ENCODE measurements around the gene CARMIL1.

The CARMIL1 gene

GRCh38 chr6:25478973-25479372, 199.8 kb downstream of the CARMIL1 start:
- Histone ChIP-seq H3K36me3 (ENCODE audit: insufficient read depth, low read length) (peaks cover 5% of the 10 kb centered on the region), H3K4me1 (ENCODE audit: insufficient read depth, low read length) (no peaks in the 10 kb centered on the region), H3K27me3 (ENCODE audit: insufficient read depth, low read length) (no peaks in the 10 kb centered on the region), H3K27ac (ENCODE audit: low read depth, low read length) (no peak overlapping the region), H3K4me3 (ENCODE audit: low read length) (no peak overlapping the region), H3K9me3 (ENCODE audit: insufficient read depth, low read depth, low read length) (no peaks in the 10 kb centered on the region), H3K9ac (ENCODE audit: low read depth, low read length) (no peak overlapping the region)
- WGBS: 77% methylated on average over 1 of the region's 1 CpG

DNA sequence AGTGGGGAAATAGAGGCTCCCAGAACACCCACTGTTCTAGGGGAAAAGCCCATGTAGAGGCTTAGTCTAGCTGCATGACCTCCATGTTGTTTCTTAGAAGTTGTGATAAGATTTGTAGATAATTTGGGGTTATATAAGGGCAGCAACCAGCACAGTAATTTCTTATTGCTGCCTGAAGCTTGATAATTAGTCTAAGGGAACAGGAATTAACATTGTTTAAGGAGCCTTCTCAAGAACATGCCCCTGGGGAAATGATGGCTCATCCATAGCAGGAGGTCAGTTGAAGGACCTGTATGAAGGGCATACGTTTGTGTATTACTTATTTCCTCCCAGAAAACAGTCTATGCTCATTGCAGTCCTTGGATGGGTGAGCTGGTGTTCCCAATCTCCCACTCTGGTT, 202.1 kb downstream of the CARMIL1 start:
- no peak overlapping the region for H3K4me3 ChIP-seq (ENCODE audit: low read length)
- peaks cover 5% of the 10 kb centered on the region; the same call in 1 of the 2 replicates for H3K36me3 ChIP-seq (ENCODE audit: insufficient read depth, low read length)
- no peak overlapping the region for H3K9ac ChIP-seq (ENCODE audit: low read depth, low read length)
- H3K27me3 ChIP-seq (ENCODE audit: insufficient read depth, low read length): no peaks in the 10 kb centered on the region
- 86% methylated on average over 1 of the region's 1 CpG for WGBS
- no peaks in the 10 kb centered on the region for H3K9me3 ChIP-seq (ENCODE audit: insufficient read depth, low read depth, low read length)
- no peaks in the 10 kb centered on the region for H3K4me1 ChIP-seq (ENCODE audit: insufficient read depth, low read length)
- no peak overlapping the region for H3K27ac ChIP-seq (ENCODE audit: low read depth, low read length)

DNA sequence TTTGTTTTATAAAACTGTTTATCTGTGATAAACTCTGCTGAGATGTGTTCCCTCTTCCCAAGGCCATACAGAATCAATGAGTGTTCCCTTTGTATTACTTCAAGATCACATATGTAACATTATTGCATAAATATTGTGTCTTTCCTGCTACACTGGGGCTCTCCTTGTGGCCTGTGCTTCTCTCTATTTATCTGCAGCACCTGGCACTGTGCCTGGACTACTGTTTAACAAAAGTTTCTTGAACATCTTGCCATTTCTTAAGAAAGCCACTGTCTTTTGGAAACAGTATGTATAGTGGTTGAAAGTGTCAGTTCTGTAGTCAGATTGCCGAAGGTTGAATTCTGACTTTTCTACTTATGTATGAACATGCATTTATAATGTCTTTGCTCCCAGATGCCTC, 203.8 kb downstream of the CARMIL1 start:
- WGBS: 100% methylated on average over 1 of the region's 1 CpG
- no peaks in the 10 kb centered on the region for H3K4me1 ChIP-seq (ENCODE audit: insufficient read depth, low read length)

DNA sequence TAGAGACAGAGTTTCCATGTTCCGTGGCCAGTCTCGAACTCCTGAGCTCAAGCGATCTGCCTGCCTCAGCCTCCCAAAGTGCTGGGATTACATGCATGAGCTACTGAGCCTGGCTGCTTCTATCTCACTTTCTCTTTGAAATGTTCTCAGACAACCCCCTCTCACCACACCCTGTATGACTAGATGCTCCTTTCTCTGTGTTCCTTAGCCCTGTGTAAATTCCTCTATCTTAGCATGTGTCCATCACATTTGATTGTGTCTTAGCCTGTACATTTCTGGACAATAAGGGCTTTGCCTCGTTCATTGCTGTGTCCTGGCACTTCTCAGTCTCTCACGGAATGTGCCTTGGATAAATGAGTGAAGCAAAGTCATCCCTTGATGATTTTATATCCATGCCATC, 204.8 kb downstream of the CARMIL1 start:
- H3K9ac ChIP-seq (ENCODE audit: low read depth, low read length): no peak overlapping the region
- no peaks in the 10 kb centered on the region for H3K9me3 ChIP-seq (ENCODE audit: insufficient read depth, low read depth, low read length)
- peaks cover 10% of the 10 kb centered on the region for H3K36me3 ChIP-seq (ENCODE audit: insufficient read depth, low read length)
- WGBS: 96% methylated on average over 5 of the region's 5 CpGs
- no peaks in the 10 kb centered on the region for H3K27me3 ChIP-seq (ENCODE audit: insufficient read depth, low read length)
- no peaks in the 10 kb centered on the region for H3K4me1 ChIP-seq (ENCODE audit: insufficient read depth, low read length)
- no peak overlapping the region for H3K4me3 ChIP-seq (ENCODE audit: low read length)
- H3K27ac ChIP-seq (ENCODE audit: low read depth, low read length): no peak overlapping the region

More for the DNA sequence above, 203.8 kb downstream of the CARMIL1 start:
- no peak overlapping the region for H3K27ac ChIP-seq (ENCODE audit: low read depth, low read length)
- H3K27me3 ChIP-seq (ENCODE audit: insufficient read depth, low read length): no peaks in the 10 kb centered on the region
- peaks cover 5% of the 10 kb centered on the region; the same call in 1 of the 2 replicates for H3K36me3 ChIP-seq (ENCODE audit: insufficient read depth, low read length)
- no peak overlapping the region for H3K4me3 ChIP-seq (ENCODE audit: low read length)
- no peaks in the 10 kb centered on the region for H3K9me3 ChIP-seq (ENCODE audit: insufficient read depth, low read depth, low read length)
- no peak overlapping the region for H3K9ac ChIP-seq (ENCODE audit: low read depth, low read length)

DNA sequence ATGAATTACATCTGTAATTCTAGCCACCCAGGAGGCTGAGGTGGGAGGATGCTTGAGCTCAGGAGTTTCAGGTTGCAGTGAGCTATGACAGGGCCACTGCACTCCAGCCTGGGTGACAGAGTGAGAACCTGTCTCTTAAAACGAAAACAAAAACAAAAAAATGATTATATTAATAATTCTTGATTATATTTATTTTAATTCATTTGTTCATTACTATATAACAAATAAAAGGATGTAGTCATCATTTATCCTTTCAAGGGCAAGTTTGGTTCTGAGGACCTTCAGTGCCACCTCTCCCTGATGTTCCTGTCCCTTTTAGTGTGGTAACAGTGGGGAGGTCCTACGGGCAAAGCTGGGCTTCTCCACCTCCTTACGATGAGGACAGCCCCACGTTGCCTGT, 205.7 kb downstream of the CARMIL1 start:
- Histone ChIP-seq H3K9ac (ENCODE audit: low read depth, low read length) (no peak overlapping the region), H3K27ac (ENCODE audit: low read depth, low read length) (no peak overlapping the region), H3K9me3 (ENCODE audit: insufficient read depth, low read depth, low read length) (no peaks in the 10 kb centered on the region), H3K27me3 (ENCODE audit: insufficient read depth, low read length) (no peaks in the 10 kb centered on the region), H3K36me3 (ENCODE audit: insufficient read depth, low read length) (peaks cover 13% of the 10 kb centered on the region), H3K4me3 (ENCODE audit: low read length) (no peak overlapping the region), H3K4me1 (ENCODE audit: insufficient read depth, low read length) (peaks cover 4% of the 10 kb centered on the region; the same call in 1 of the 2 replicates)
- 91% methylated on average over 2 of the region's 4 CpGs for WGBS

- Histone ChIP-seq H3K36me3 (ENCODE audit: insufficient read depth, low read length) (peaks cover 13% of the 10 kb centered on the region), H3K9me3 (ENCODE audit: insufficient read depth, low read depth, low read length) (no peaks in the 10 kb centered on the region), H3K4me3 (ENCODE audit: low read length) (no peak overlapping the region), H3K4me1 (ENCODE audit: insufficient read depth, low read length) (peaks cover 5% of the 10 kb centered on the region; the same call in 1 of the 2 replicates), H3K27me3 (ENCODE audit: insufficient read depth, low read length) (no peaks in the 10 kb centered on the region), H3K9ac (ENCODE audit: low read depth, low read length) (no peak overlapping the region), H3K27ac (ENCODE audit: low read depth, low read length) (no peak overlapping the region)
- WGBS: 96% methylated on average over 5 of the region's 8 CpGs
These were observed 206.8 kb downstream of the CARMIL1 start for GRCh38 chr6:25485821-25486534.

- Histone ChIP-seq H3K9ac (ENCODE audit: low read depth, low read length) (no peak overlapping the region), H3K4me3 (ENCODE audit: low read length) (no peak overlapping the region)
- 94% methylated on average over 3 of the region's 3 CpGs for WGBS
These were observed 207.4 kb downstream of the CARMIL1 start for GRCh38 chr6:25486550-25486949.

GRCh38 chr6:25487012-25487411, 207.8 kb downstream of the CARMIL1 start:
- Histone ChIP-seq H3K4me3 (ENCODE audit: low read length) (no peak overlapping the region), H3K9me3 (ENCODE audit: insufficient read depth, low read depth, low read length) (no peaks in the 10 kb centered on the region), H3K4me1 (ENCODE audit: insufficient read depth, low read length) (peaks cover 5% of the 10 kb centered on the region; the same call in 1 of the 2 replicates), H3K9ac (ENCODE audit: low read depth, low read length) (no peak overlapping the region), H3K27ac (ENCODE audit: low read depth, low read length) (no peak overlapping the region), H3K27me3 (ENCODE audit: insufficient read depth, low read length) (no peaks in the 10 kb centered on the region), H3K36me3 (ENCODE audit: insufficient read depth, low read length) (peaks cover 13% of the 10 kb centered on the region)
- 86% methylated on average over 5 of the region's 5 CpGs for WGBS

More at GRCh38 chr6:25486550-25486949, 207.4 kb downstream of the CARMIL1 start:
- Histone ChIP-seq H3K27ac (ENCODE audit: low read depth, low read length) (no peak overlapping the region), H3K9me3 (ENCODE audit: insufficient read depth, low read depth, low read length) (no peaks in the 10 kb centered on the region), H3K4me1 (ENCODE audit: insufficient read depth, low read length) (peaks cover 5% of the 10 kb centered on the region; the same call in 1 of the 2 replicates), H3K36me3 (ENCODE audit: insufficient read depth, low read length) (peaks cover 13% of the 10 kb centered on the region), H3K27me3 (ENCODE audit: insufficient read depth, low read length) (no peaks in the 10 kb centered on the region)

DNA sequence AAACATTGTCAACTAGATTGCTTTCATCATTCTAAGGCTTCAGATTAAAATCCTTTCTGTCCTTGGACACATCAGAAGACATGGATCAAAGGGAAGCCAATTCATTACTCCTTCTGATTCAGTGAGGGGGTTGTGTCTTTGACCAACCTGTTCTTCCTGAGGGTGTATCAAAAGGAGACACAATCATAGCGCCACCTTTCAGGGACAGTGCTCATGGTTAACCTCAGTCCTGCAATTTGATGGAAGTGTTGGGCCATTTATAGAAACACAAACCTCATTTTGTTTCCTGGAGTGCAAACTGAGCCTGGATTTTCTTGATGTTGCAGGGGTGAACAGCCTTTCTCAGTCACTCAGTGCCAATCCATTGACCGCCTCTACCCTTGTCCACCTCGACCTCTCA, 209.0 kb downstream of the CARMIL1 start:
- WGBS: 100% methylated on average over 3 of the region's 3 CpGs

DNA sequence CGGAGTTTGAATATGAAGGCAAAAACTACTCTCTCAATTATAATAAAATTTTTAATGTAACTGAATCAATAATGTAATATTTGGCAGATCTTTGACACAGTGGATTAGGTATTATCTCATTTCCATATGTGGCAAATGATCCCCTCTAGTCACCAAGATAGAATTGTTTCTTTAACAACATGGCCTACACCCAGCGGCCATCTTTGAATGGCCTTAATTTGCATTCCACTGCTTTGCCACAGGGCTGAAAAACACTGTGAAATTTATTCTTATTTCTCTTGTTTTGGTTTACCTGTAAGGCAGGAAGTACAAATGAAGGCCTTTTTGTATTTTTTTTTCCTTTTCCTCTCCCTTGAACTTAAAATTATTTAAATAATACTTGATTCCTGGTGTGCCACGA, 210.2 kb downstream of the CARMIL1 start:
- peaks cover 7% of the 10 kb centered on the region for H3K36me3 ChIP-seq (ENCODE audit: insufficient read depth, low read length)
- no peaks in the 10 kb centered on the region for H3K27me3 ChIP-seq (ENCODE audit: insufficient read depth, low read length)

More for the DNA sequence above, 209.0 kb downstream of the CARMIL1 start:
- Histone ChIP-seq H3K27ac (ENCODE audit: low read depth, low read length) (no peak overlapping the region), H3K4me1 (ENCODE audit: insufficient read depth, low read length) (peaks cover 5% of the 10 kb centered on the region; the same call in 1 of the 2 replicates), H3K27me3 (ENCODE audit: insufficient read depth, low read length) (no peaks in the 10 kb centered on the region), H3K36me3 (ENCODE audit: insufficient read depth, low read length) (peaks cover 10% of the 10 kb centered on the region), H3K9ac (ENCODE audit: low read depth, low read length) (no peak overlapping the region), H3K4me3 (ENCODE audit: low read length) (no peak overlapping the region), H3K9me3 (ENCODE audit: insufficient read depth, low read depth, low read length) (no peaks in the 10 kb centered on the region)

GRCh38 chr6:25490018-25490801, 211.0 kb downstream of the CARMIL1 start:
- H3K9me3 ChIP-seq (ENCODE audit: insufficient read depth, low read depth, low read length): no peaks in the 10 kb centered on the region
- no peak overlapping the region for H3K27ac ChIP-seq (ENCODE audit: low read depth, low read length)
- H3K27me3 ChIP-seq (ENCODE audit: insufficient read depth, low read length): no peaks in the 10 kb centered on the region
- H3K4me3 ChIP-seq (ENCODE audit: low read length): no peak overlapping the region
- H3K4me1 ChIP-seq (ENCODE audit: insufficient read depth, low read length): peaks cover 5% of the 10 kb centered on the region; the same call in 1 of the 2 replicates
- peaks cover 11% of the 10 kb centered on the region for H3K36me3 ChIP-seq (ENCODE audit: insufficient read depth, low read length)
- H3K9ac ChIP-seq (ENCODE audit: low read depth, low read length): no peak overlapping the region
- 60% methylated on average over 8 of the region's 9 CpGs for WGBS

More for the DNA sequence above, 210.2 kb downstream of the CARMIL1 start:
- 83% methylated on average over 2 of the region's 3 CpGs for WGBS
- Histone ChIP-seq H3K4me1 (ENCODE audit: insufficient read depth, low read length) (peaks cover 5% of the 10 kb centered on the region; the same call in 1 of the 2 replicates), H3K27ac (ENCODE audit: low read depth, low read length) (no peak overlapping the region), H3K4me3 (ENCODE audit: low read length) (no peak overlapping the region), H3K9me3 (ENCODE audit: insufficient read depth, low read depth, low read length) (no peaks in the 10 kb centered on the region), H3K9ac (ENCODE audit: low read depth, low read length) (no peak overlapping the region)
